NCI-H1092 treated with DMSO at 0.1 percent for 48 hours (cell line): ENCODE measurements around the gene GP1BA.

Experiments
- DNase-seq: peaks from one replicate; lab custom pipeline; 2025; lab: John Stamatoyannopoulos, UW

GP1BA gene

DNA sequence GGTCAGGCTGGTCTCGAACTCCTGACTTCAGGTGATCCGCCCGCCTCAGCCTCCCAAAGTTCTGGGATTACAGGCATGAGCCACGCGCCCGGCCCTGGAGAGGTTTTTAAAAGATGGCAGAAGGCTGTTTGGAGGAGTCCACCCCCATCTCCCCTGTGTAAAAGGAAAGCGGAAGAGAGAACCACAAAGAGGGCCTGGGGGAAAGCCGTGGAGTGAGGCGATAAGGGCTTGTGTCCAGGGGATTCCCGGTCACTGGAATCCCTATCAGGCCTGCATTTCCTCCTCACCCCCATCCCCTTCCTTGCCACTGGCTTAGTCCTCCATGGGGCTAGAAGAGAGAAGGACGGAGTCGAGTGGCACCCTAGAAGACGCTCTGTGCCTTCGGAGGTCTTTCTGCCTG, at the start of gene GP1BA:
TSS of gene GP1BA (plus strand) at position 315 of the 400 bp plus-strand sequence. CDS start 328 bp downstream, outside the sequence.
- no peak for DNase-seq

GRCh38 chr17:4884489-4884888, 47.6 kb upstream of the GP1BA start:
- no peak for DNase-seq

DNA sequence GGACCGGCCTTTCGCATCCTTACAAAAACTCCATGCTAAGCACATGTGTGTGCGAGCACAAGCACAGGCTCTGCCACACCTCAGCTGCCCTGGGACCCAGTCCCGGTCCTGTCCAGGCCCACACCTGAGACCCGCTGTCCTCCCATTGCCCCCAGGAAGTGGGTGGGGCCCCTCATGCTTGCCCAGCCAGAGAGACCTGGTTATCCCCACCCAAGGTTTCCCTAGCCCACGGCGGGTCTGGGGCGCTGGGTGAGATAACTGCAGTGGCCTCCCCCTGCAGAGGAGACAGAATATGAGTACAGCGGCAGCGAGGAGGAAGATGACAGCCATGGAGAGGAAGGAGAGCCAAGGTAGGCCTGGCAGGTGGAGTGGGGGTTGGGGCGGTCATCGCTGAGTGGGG, 45.2 kb upstream of the GP1BA start:
- no peak for DNase-seq

DNA sequence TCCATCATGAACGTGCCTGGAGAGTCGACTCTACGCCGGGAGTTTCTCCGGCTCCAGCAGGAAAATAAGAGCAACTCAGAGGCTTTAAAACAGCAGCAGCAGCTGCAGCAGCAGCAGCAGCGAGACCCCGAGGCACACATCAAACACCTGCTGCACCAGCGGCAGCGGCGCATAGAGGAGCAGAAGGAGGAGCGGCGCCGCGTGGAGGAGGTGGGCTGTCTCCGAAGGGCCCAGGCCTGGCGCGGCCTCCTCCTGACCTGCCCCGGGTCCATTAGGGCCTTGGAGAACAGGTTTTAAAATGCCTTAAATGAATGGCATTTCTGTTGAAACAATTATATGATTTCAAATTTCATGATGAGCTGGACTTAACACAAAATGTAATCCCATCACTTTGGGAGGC, 44.5 kb upstream of the GP1BA start:
- DNase-seq = no peak

DNA sequence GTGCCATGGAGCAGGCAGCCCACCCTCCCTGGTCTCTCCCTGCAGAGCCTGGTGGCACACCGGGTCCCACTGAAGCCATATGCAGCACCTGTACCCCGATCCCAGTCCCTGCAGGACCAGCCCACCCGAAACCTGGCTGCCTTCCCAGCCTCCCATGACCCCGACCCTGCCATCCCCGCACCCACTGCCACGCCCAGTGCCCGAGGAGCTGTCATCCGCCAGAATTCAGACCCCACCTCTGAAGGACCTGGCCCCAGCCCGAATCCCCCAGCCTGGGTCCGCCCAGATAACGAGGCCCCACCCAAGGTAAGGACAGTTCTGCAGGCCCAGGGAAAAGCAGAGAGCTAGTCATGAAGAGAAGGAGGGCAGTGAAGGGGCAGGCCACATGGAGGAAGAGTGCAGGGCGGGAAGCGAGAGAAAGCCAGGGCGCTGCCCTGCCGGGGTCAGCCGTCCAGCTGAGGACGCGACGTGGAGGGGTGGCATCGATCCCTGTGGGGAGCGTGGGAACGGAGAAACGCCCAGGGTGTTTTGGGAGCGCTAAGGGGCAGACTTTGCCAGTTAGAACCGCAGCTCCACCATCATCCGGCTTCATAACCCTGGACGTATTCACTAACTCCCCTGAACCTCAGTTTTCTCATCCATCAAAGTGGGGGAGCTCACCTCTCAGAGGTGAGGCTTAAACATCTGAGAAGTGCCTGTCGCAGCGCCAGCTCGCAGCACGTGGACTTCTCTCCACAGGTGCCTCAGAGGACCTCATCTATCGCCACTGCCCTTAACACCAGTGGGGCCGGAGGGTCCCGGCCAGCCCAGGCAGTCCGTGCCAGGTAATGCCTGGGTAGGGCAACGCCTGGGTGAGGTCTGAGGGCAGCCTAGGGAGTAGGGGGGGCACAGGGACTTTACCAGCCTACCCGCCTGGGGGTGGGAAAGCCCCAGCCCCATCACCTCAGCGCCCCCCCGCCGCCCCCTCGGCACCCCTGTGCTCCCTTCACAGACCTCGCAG, 40.4 kb upstream of the GP1BA start:
- DNase-seq = no peak

DNA sequence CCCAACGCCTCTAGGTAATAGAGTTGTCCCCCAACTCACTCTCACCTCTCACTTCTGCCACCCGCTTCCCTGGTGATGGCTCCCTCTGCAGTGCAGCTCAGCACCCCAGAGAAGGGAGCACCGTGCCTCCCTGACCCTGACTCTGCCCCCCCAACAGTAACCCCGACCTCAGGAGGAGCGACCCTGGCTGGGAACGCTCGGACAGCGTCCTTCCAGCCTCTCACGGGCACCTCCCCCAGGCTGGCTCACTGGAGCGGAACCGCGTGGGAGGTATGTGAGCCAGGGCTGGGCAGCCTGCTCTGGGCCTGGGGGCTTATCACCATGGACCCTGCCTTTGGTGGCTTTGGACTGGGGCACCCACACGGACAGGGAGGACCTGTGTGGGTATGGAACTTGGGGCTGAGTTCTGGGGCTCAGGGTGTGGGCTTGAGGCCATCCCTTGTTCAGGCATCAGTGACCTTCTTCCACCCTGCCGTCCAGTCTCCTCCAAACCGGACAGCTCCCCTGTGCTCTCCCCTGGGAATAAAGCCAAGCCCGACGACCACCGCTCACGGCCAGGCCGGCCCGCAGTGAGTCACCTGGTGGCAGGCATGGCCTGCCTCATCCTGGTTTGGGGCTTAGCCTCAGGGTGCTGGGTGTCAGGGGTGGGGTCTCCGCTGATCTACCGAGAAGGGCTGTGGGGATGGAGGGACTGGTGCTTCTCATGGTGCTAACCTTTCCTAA, 39.4 kb upstream of the GP1BA start:
- no peak for DNase-seq

DNA sequence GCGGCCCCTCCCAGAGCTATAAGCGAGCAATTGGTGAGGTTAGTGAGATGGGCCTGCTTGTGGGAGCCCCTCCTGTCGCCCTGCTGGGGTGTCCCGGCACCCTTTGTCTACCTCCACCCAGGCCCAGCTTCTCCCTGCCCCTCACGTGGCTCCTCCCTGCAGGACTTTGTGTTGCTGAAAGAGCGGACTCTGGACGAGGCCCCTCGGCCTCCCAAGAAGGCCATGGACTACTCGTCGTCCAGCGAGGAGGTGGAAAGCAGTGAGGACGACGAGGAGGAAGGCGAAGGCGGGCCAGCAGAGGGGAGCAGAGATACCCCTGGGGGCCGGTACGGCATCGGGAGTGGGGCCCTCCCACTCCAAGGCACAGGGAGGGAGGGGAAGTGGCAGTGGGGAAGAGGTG, 38.8 kb upstream of the GP1BA start:
- DNase-seq = no peak

DNA sequence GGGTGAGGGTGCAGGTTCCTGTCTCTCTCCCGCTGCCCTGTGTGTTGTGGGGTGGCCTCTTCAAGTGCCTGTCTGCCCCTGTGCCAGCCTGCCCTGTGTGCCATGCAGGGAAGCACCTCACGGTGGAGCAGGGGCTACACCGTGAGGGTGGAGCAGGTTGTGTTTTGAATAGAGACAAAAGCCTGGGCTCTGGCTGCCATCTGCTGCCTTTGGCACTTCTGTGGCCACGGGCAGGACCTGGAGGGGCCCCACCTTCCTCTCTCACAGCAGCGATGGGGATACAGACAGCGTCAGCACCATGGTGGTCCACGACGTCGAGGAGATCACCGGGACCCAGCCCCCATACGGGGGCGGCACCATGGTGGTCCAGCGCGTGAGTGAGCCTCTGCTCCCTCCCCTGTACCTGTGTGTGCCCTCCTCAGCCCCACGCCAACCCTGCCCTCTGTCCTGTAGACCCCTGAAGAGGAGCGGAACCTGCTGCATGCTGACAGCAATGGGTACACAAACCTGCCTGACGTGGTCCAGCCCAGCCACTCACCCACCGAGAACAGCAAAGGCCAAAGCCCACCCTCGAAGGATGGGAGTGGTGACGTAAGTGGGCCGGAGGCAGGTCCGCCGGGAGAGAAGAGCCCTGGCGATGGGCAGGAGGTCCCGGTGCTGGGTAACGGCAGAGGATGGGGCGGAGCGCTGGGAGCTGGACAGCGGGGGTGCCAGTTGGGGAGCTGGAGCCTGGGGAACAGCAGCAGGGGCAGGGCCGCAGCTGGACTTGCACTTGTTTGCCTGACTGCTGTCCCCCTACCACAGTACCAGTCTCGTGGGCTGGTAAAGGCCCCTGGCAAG, 38.1 kb upstream of the GP1BA start:
- DNase-seq = no peak

GRCh38 chr17:4895121-4895520, 37.0 kb upstream of the GP1BA start:
- no peak for DNase-seq

DNA sequence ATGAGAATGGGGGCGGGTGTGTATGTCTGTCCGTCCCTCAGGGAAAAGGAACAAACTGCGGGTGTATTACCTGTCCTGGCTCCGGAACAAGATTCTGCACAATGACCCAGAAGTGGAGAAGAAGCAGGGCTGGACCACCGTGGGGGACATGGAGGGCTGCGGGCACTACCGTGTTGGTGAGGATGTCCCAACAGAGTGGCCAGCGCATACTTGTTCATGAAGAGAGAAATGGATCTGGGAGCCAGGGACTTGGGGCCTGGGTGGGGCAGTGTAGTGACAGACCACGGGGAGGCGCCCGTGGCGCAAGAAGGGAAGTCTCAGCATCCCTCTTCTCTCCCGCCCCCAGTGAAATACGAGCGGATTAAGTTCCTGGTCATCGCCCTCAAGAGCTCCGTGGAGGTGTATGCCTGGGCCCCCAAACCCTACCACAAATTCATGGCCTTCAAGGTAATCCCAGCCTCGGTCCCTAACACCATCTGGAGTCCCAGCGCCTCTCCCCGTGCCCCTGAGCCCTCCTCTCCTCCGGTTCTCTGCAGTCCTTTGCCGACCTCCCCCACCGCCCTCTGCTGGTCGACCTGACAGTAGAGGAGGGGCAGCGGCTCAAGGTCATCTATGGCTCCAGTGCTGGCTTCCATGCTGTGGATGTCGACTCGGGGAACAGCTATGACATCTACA, 36.3 kb upstream of the GP1BA start:
- no peak for DNase-seq

GRCh38 chr17:4896332-4897197, 35.5 kb upstream of the GP1BA start:
- no peak for DNase-seq

DNA sequence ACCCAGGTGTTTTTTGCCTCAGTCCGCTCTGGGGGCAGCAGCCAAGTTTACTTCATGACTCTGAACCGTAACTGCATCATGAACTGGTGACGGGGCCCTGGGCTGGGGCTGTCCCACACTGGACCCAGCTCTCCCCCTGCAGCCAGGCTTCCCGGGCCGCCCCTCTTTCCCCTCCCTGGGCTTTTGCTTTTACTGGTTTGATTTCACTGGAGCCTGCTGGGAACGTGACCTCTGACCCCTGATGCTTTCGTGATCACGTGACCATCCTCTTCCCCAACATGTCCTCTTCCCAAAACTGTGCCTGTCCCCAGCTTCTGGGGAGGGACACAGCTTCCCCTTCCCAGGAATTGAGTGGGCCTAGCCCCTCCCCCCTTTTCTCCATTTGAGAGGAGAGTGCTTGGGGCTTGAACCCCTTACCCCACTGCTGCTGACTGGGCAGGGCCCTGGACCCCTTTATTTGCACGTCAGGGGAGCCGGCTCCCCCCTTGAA, 34.8 kb upstream of the GP1BA start:
- DNase-seq = no peak

- DNase-seq = no peak
Observed at GRCh38 chr17:4897785-4898184, 34.3 kb upstream of the GP1BA start.

- DNase-seq = no peak
Observed at GRCh38 chr17:4898351-4898750, 33.7 kb upstream of the GP1BA start.

DNA sequence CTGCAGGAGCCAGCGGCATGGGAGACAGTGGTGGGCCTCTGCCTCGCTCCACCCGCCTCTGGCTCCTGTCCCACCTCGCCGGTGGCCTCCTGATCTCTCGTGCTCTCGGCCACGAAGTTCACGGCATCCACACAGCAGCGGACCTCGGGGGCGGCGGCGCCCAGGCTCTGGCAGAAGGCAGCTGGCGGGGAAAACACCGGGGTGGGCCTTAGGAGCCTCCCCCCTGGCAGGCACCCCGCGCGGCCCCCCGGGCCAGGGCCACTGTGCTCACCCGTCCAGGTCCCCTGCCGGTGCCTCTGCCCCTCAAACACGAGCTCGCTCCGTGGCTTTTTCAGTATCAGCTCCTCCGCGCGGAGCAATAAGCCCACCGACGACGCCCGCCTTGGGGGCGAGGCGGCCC, 33.1 kb upstream of the GP1BA start:
- DNase-seq = no peak

GRCh38 chr17:4899341-4900230, 32.5 kb upstream of the GP1BA start, which contains the start of gene C17orf107:
Gene C17orf107 (plus strand): TSS chr17:4899536. CDS start chr17:4899763, 227 bp downstream.
- no peak for DNase-seq

DNA sequence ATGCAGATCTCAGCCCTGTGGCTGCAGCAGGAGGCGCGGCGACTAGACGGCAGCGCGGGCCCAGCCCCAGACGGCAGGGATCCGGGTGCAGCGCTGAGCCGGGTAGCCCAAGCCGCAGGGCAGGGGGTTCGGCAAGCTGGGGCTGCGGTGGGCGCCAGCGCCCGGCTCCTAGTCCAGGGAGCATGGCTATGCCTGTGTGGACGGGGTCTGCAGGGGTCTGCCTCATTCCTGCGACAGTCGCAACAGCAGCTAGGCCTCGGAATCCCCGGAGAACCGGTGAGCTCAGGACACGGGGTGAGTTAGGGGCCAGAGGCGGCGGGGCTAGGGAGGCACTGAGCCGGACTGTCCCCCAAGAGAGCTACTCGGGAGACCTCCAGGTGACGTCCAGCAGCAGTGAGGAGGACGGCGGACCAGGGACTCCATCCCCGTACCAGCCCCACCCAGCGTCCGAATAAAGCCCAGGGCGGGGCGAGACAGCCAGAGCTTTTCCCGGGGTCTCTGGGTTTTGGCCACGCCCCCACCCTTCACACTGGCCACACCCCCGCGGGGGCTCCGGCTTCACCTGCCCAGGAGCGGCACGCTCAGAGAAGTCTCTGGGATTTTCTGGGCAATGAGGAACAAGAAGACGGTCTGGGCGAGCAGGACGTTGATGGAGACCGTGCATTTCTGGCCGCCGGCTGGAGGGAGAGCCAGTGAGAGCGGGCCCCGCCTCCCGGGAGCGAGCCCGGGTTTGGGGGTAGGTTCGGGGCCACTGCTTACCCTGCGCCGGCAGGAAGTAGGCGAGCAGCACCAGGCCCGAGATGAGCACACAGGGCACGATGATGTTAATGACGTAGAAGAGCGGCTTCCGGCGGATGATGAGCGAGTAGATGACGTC, 31.6 kb upstream of the GP1BA start:
- no peak for DNase-seq

DNA sequence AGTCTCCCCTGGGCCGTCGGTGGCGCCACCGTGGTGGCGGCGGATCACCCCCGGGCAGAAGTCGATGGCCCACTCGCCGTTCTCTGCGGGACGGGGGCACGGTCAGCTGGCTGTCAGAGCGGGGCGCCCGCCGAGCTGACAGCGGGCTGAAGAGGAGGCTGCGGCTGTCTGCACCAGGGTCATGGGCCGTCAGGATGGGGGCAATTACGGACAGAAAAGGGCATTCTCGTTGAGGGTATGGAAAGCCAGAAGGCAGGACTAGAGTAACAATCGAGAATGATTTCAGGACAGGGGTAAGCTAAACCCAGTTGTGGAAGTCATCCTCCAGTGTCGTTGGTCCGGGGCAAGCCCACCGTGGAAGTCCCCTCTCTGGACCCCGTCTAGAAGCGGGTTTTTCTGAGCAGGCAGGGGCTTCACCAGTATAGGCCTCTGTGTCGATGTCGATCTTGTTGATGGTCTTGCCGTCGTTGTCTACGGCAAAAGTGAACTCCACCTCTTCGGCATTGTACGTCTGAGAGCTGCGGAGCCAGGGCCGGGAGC, 30.9 kb upstream of the GP1BA start:
- DNase-seq = no peak
